ENCODE results near the gene AFAP1. TPM values are rescaled to one million over a fixed set of nuclear protein-coding genes. Genes with fewer than 3 reads are reported as not detected.

The AFAP1 gene
- total RNA-seq, 4 donors from 2014 or later, result 4.4 to 16.6 (median 10.7) TPM

DNA sequence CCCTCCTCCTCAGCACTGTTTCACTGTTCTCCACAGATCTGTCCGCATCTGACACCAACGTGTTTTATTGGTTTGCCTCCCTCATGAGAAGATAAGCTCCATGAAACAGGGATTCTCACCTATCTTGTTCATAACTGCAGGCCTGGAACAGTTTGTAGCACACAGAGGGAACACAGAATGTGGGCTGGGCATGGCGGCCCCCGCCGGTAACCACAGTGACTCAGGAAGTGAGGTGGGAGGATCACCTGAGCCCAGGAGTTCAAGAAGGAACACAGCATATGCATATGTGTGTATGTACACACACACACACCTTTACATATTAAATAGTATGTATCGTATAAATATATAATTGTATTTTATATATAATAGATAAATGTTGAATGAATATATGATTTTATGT lies 168.6 kb downstream of the AFAP1 start:
- Histone ChIP-seq H3K9me3 (no peaks in the 10 kb centered on the region), H3K27me3 (no peaks in the 10 kb centered on the region), H3K4me3 (no peak overlapping the region), H3K36me3 (peaks cover 6 to 99% (median 9%) of the 10 kb centered on the region in 3 donors), H3K4me1 (peaks cover 0 to 17% (median 0%) of the 10 kb centered on the region in 3 donors), H3K27ac (no peak overlapping the region)
- intact Hi-C loops (cut with DNase I), result no loop called here
- WGBS, 2 donors, result 80 to 86% methylated on average over 5 to 6 of the region's 6 CpGs
- no peak for DNase-seq
- TF ChIP-seq, protein P1, sequence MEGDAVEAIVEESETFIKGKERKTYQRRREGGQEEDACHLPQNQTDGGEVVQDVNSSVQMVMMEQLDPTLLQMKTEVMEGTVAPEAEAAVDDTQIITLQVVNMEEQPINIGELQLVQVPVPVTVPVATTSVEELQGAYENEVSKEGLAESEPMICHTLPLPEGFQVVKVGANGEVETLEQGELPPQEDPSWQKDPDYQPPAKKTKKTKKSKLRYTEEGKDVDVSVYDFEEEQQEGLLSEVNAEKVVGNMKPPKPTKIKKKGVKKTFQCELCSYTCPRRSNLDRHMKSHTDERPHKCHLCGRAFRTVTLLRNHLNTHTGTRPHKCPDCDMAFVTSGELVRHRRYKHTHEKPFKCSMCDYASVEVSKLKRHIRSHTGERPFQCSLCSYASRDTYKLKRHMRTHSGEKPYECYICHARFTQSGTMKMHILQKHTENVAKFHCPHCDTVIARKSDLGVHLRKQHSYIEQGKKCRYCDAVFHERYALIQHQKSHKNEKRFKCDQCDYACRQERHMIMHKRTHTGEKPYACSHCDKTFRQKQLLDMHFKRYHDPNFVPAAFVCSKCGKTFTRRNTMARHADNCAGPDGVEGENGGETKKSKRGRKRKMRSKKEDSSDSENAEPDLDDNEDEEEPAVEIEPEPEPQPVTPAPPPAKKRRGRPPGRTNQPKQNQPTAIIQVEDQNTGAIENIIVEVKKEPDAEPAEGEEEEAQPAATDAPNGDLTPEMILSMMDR (IDR thresholded peaks at IDR 0.05), result no peak
- TF ChIP-seq POLR2A (IDR thresholded peaks at IDR 0.05), result no peak

GRCh38 chr4:7770224-7771050 lies 169.2 kb downstream of the AFAP1 start:
- H3K27ac ChIP-seq, result peak overlapping the region in 1 of 4 donors; percentile 25
- peaks cover 0 to 18% (median 0%) of the 10 kb centered on the region in 3 donors for H3K4me1 ChIP-seq
- 78 to 80% methylated on average over 13 of the region's 13 CpGs for WGBS, 2 donors
- H3K4me3 ChIP-seq, result no peak overlapping the region
- TF ChIP-seq, protein P1 (IDR thresholded peaks at IDR 0.05), result peak in 1 of 6 experiments; percentile 36
- TF ChIP-seq POLR2A (IDR thresholded peaks at IDR 0.05), result no peak
- DNase-seq, result no peak
- no peaks in the 10 kb centered on the region for H3K9me3 ChIP-seq
- H3K27me3 ChIP-seq, result no peaks in the 10 kb centered on the region
- peaks cover 6 to 99% (median 9%) of the 10 kb centered on the region in 3 donors for H3K36me3 ChIP-seq
- intact Hi-C loops (cut with DNase I), result no loop called here

DNA sequence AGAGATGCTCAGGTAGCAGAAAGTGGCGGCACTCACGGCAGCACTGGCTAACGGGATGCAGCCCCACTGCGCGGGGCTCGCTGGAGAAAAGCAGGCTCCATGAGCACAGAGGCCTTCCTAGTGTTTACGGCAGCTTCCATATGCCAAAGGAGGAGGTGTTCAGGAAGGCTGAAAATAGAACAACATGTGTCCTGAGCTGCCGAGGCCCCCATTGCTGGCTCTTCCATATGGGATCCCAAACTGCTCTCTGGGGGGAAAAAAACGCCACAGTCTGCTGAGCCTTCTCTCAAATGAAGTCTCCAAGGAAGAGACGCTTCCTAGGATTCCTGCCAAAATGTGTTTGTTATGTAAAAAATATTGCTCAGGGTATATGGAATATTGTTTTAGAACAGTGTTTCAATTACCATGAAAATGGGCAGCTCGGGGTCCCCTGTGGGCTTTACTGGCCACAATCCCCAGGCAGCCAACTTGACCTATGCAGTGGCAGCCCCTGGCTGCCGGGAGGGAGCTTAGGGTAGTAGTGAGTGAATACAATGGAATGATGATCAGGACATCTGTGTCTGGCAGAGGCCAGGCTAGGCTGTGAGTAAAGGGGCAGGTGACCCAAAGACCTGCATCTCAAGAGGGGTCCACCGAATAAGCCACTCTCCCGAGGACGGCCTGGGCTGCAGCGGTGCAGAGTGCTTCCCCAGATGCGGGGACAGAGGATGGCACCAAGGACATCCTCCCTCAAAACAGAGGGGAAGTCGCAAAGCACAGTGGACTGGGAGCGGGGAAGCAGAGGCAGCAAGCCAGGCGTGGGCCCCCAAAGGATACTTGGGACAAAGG lies 170.1 kb downstream of the AFAP1 start:
- Histone ChIP-seq H3K36me3 (peaks cover 6 to 100% (median 9%) of the 10 kb centered on the region in 3 donors), H3K27ac (peak overlapping the region in 1 of 4 donors; percentile 25), H3K9me3 (no peaks in the 10 kb centered on the region), H3K27me3 (no peaks in the 10 kb centered on the region), H3K4me3 (no peak overlapping the region), H3K4me1 (peaks cover 0 to 18% (median 0%) of the 10 kb centered on the region in 3 donors)
- no peak for TF ChIP-seq POLR2A (IDR thresholded peaks at IDR 0.05)
- TF ChIP-seq, protein P1 (IDR thresholded peaks at IDR 0.05), result no peak
- intact Hi-C loops (cut with DNase I), result no loop called here
- DNase-seq, result no peak
- WGBS, 2 donors, result 87 to 89% methylated on average over 8 to 13 of the region's 20 CpGs

DNA sequence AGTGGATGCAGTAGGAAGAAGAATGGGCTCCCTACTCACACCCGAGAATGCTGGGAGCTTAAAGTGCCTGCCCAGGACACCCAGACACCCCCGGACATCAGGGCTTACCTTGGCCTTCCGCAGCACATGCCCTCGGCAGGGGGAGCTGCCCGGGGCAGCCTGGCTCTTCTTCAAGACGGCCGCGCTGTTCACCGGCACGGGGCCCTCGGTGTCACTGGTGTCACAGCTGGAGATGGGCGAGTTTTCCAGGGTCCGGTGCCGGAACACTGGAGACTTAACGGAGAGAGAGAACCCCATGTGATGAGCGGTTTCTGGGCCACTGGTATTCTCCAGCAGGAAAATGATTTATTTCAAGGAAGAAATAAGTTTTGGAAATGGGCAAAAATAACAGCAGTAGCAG lies 170.9 kb downstream of the AFAP1 start:
- peaks cover under 1 to 100% (median 6%) of the 10 kb centered on the region in 3 donors for H3K36me3 ChIP-seq
- peaks cover 0 to 18% (median 0%) of the 10 kb centered on the region in 3 donors for H3K4me1 ChIP-seq
- DNase-seq, result no peak
- no peak overlapping the region for H3K4me3 ChIP-seq
- TF ChIP-seq POLR2A (IDR thresholded peaks at IDR 0.05), result no peak
- TF ChIP-seq, protein P1 (IDR thresholded peaks at IDR 0.05), result no peak
- no peaks in the 10 kb centered on the region for H3K27me3 ChIP-seq
- no peaks in the 10 kb centered on the region for H3K9me3 ChIP-seq
- intact Hi-C loops (cut with DNase I), result no loop called here
- H3K27ac ChIP-seq, result no peak overlapping the region
- 79 to 92% methylated on average over 2 to 6 of the region's 16 CpGs for WGBS, 2 donors

All from esophagus squamous epithelium (tissue), 5 donors.